Globus pallidus (tissue), 1 donor: Measurements from ENCODE around the gene FUT6.
"Not testable (repeated sequence)": the region's sequence is repeated elsewhere in the genome, so short reads cannot be mapped to it uniquely, and the experiment has no call there.

Experiments used
- DNase-seq: peaks from one replicate; pipeline ENCODE4 v3.0.0-alpha.2; 2015; ENCODE audit warnings: low spot score

Gene FUT6

GRCh38 chr19:5857203-5858081 is 17.9 kb upstream of the FUT6 start:
- DNase-seq: no peak

GRCh38 chr19:5855151-5855550 is 15.6 kb upstream of the FUT6 start:
- not testable (repeated sequence) for DNase-seq

GRCh38 chr19:5854121-5854520 is 14.6 kb upstream of the FUT6 start:
- not testable (repeated sequence) for DNase-seq

GRCh38 chr19:5851302-5851701 is 11.8 kb upstream of the FUT6 start, which contains the start of gene FUT3:
FUT3 (minus strand) TSS chr19:5851449.
- DNase-seq: no peak

- DNase-seq: no peak
These were observed 11.3 kb upstream of the FUT6 start for GRCh38 chr19:5850743-5851293.

- no peak for DNase-seq
These were observed 10.7 kb upstream of the FUT6 start for GRCh38 chr19:5850189-5850588.

GRCh38 chr19:5848621-5849020 is 9.1 kb upstream of the FUT6 start:
- DNase-seq: not testable (repeated sequence)

- DNase-seq: not testable (repeated sequence)
These were observed 8.3 kb upstream of the FUT6 start for GRCh38 chr19:5847846-5848245.

- DNase-seq: no peak
These were observed 5.2 kb upstream of the FUT6 start for GRCh38 chr19:5844456-5845433.

- DNase-seq: no peak
These were observed 3.9 kb upstream of the FUT6 start for GRCh38 chr19:5843295-5843927.

- not testable (repeated sequence) for DNase-seq
These were observed 2.2 kb upstream of the FUT6 start for GRCh38 chr19:5841735-5842111.

- no peak for DNase-seq
These were observed 993 bp downstream of the FUT6 start for GRCh38 chr19:5838353-5839064.

- DNase-seq: no peak
These were observed 1.6 kb downstream of the FUT6 start for GRCh38 chr19:5837761-5838352.

GRCh38 chr19:5832527-5833216 is 6.8 kb downstream of the FUT6 start:
- no peak for DNase-seq

- DNase-seq: no peak
These were observed 7.4 kb downstream of the FUT6 start for GRCh38 chr19:5832061-5832460.

- no peak for DNase-seq
These were observed 8.3 kb downstream of the FUT6 start for GRCh38 chr19:5831159-5831558.

GRCh38 chr19:5829567-5830310 is 9.8 kb downstream of the FUT6 start:
- no peak for DNase-seq

GRCh38 chr19:5828661-5829566 is 10.6 kb downstream of the FUT6 start:
- DNase-seq: no peak
